Endodermal cell (in vitro differentiated cells): ENCODE results near the gene DGKQ. TPM values are rescaled to one million over a fixed set of nuclear protein-coding genes. Genes with fewer than 3 reads are reported as not detected.
A peak's percentile ranks its signal among the peaks of the same experiment; 100 is the strongest.

ENCODE experiments used
- DNase-seq: peaks from one replicate; pipeline ENCODE4 v3.0.0-alpha.2; 2017
- H3K27ac ChIP-seq: 2 replicates; pipeline ENCODE4 v1.5.1; 2013; ENCODE audit warnings: mild to moderate bottlenecking, low read depth, low read length, moderate library complexity
- H3K27me3 ChIP-seq: 2 replicates; pipeline ENCODE4 v1.6.1; 2013; ENCODE audit warnings: mild to moderate bottlenecking, low read length, moderate library complexity; ENCODE audit not compliant: insufficient read depth, control insufficient read depth, poor library complexity, severe bottlenecking
- H3K36me3 ChIP-seq: 2 replicates; pipeline ENCODE4 v1.7.0; 2013; ENCODE audit warnings: mild to moderate bottlenecking, low read length, moderate library complexity; ENCODE audit not compliant: control insufficient read depth, insufficient read depth
- H3K4me1 ChIP-seq: one replicate; pipeline ENCODE4 v1.7.0; 2013; ENCODE audit warnings: low read length; ENCODE audit not compliant: control insufficient read depth, insufficient read depth
- H3K4me3 ChIP-seq: 2 replicates; pipeline ENCODE4 v1.5.1; 2013; ENCODE audit warnings: mild to moderate bottlenecking, low read length, moderate library complexity
- H3K9ac ChIP-seq: 2 replicates; pipeline ENCODE4 v1.6.1; 2013; ENCODE audit warnings: mild to moderate bottlenecking, low read length, moderate library complexity; ENCODE audit not compliant: poor library complexity, severe bottlenecking; ENCODE audit errors: extremely low read depth
- H3K9me3 ChIP-seq: 2 replicates; pipeline ENCODE4 v1.6.1; 2013; ENCODE audit warnings: mild to moderate bottlenecking, low read length, moderate library complexity; ENCODE audit not compliant: control insufficient read depth
- H3K27ac Mint-ChIP-seq: 2 replicates; pipeline ENCODE4 v1.8.0; 2020; ENCODE audit warnings: mixed read lengths
- H3K27me3 Mint-ChIP-seq: 2 replicates; pipeline ENCODE4 v1.8.0; 2021; ENCODE audit warnings: mild to moderate bottlenecking, mixed read lengths; ENCODE audit not compliant: insufficient read depth
- H3K36me3 Mint-ChIP-seq: 2 replicates; pipeline ENCODE4 v1.8.0; 2020; ENCODE audit warnings: low read depth, mixed read lengths
- H3K4me1 Mint-ChIP-seq: 2 replicates; pipeline ENCODE4 v1.8.0; 2020; ENCODE audit warnings: mixed read lengths
- H3K4me3 Mint-ChIP-seq: 2 replicates; pipeline ENCODE4 v1.8.0; 2020; ENCODE audit warnings: mild to moderate bottlenecking, moderate library complexity, mixed read lengths
- H3K9me3 Mint-ChIP-seq: 2 replicates; pipeline ENCODE4 v1.8.0; 2020; ENCODE audit warnings: mild to moderate bottlenecking, mixed read lengths
- WGBS, 2 experiments: methylation state at CpG; one replicate each; pipeline versions ENCODE4 v1.1.5 to v1.1.7; 2013; ENCODE audit warnings: missing lambda C conversion rate in 2 of 2, mixed read lengths in 1 of 2; ENCODE audit not compliant: insufficient coverage in 1 of 2, insufficient read length in 1 of 2; 5-methylcytosine and 5-hydroxymethylcytosine counted together
- total RNA-seq, 2 donors: library from RNA; stranded (reverse); fragmentation: NEBNext Ultra II Directional in 1 of 2; extraction: Animal tissue kit (Norgen Biotek cat#: 25700) in 1 of 2; gene quantifications; 2 replicates in 1 of 2; 3 replicates in 1 of 2; pipeline ENCODE4 v1.2.1, GENCODE V29; 2021
- TF ChIP-seq, protein P1 (sequence below): fragments of 200-600 bp; sonication (generic); conservative IDR thresholded peaks from 2 replicates; pipeline ENCODE4 v1.5.0; 2021; ENCODE audit warnings: antibody characterized with exemption, mild to moderate bottlenecking

Gene DGKQ
- total RNA-seq, 2 donors from 2014 or later: 26.3 to 31.1 TPM

GRCh38 chr4:1009542-1010394 is 36.4 kb upstream of the DGKQ start:
- peak; percentile 89 for DNase-seq
- H3K36me3 ChIP-seq: peaks cover 8% of the 10 kb centered on the region
- no peak overlapping the region for H3K27ac ChIP-seq
- peaks cover 10% of the 10 kb centered on the region for H3K9me3 ChIP-seq
- H3K4me1 Mint-ChIP-seq: peaks cover 6% of the 10 kb centered on the region
- H3K4me3 Mint-ChIP-seq: peak overlapping the region; percentile 47
- H3K27ac Mint-ChIP-seq: no peak overlapping the region
- H3K27me3 Mint-ChIP-seq: peaks cover 52% of the 10 kb centered on the region
- H3K27me3 ChIP-seq: peaks cover 61% of the 10 kb centered on the region
- peak overlapping the region; percentile 73 for H3K4me3 ChIP-seq
- H3K9ac ChIP-seq: no peak overlapping the region
- peaks cover 3% of the 10 kb centered on the region for H3K4me1 ChIP-seq
- TF ChIP-seq, protein P1, sequence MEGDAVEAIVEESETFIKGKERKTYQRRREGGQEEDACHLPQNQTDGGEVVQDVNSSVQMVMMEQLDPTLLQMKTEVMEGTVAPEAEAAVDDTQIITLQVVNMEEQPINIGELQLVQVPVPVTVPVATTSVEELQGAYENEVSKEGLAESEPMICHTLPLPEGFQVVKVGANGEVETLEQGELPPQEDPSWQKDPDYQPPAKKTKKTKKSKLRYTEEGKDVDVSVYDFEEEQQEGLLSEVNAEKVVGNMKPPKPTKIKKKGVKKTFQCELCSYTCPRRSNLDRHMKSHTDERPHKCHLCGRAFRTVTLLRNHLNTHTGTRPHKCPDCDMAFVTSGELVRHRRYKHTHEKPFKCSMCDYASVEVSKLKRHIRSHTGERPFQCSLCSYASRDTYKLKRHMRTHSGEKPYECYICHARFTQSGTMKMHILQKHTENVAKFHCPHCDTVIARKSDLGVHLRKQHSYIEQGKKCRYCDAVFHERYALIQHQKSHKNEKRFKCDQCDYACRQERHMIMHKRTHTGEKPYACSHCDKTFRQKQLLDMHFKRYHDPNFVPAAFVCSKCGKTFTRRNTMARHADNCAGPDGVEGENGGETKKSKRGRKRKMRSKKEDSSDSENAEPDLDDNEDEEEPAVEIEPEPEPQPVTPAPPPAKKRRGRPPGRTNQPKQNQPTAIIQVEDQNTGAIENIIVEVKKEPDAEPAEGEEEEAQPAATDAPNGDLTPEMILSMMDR: peak; percentile 50
- WGBS, 2 experiments: 2% methylated on average over 30 to 92 of the region's 109 CpGs
- H3K36me3 Mint-ChIP-seq: peaks cover 8% of the 10 kb centered on the region
- peaks cover 16% of the 10 kb centered on the region for H3K9me3 Mint-ChIP-seq

- Mint-ChIP-seq H3K27ac (no peak overlapping the region), H3K36me3 (peaks cover 5% of the 10 kb centered on the region), H3K4me1 (peaks cover 6% of the 10 kb centered on the region), H3K9me3 (peaks cover 16% of the 10 kb centered on the region), H3K27me3 (peaks cover 60% of the 10 kb centered on the region), H3K4me3 (peak overlapping the region; percentile 47)
- Histone ChIP-seq H3K9ac (no peak overlapping the region), H3K4me1 (peaks cover 3% of the 10 kb centered on the region), H3K9me3 (peaks cover 10% of the 10 kb centered on the region), H3K4me3 (peak overlapping the region; percentile 73), H3K36me3 (peaks cover 4% of the 10 kb centered on the region), H3K27ac (no peak overlapping the region), H3K27me3 (peaks cover 68% of the 10 kb centered on the region)
- 9 to 12% methylated on average over 23 to 36 of the region's 36 CpGs for WGBS, 2 experiments
- TF ChIP-seq, protein P1: no peak
- peak; percentile 79 for DNase-seq
Measured at GRCh38 chr4:1008840-1009541, 35.6 kb upstream of the DGKQ start.

DNA sequence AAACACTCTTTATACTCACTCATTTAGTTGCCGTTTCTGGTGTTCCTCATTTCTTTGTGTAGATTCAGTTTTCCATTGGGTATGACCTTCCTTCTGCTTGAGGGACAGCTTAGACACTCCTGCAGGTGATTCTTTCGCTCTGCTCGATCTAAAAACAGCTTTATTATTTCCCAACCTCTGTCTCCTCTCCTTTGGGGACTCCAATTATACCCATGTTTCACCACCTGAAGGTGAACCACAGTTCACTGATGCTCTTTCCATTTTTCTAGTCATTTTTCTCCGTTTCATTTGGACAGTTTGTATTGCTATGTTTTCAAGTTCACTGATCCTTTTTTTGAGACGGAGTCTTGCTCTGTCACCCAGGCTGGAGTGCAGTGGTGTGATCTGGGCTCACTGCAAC is 33.5 kb upstream of the DGKQ start:
- Mint-ChIP-seq H3K4me3 (no peak overlapping the region), H3K36me3 (no peaks in the 10 kb centered on the region), H3K27ac (no peak overlapping the region), H3K9me3 (peaks cover 16% of the 10 kb centered on the region), H3K27me3 (peaks cover 72% of the 10 kb centered on the region), H3K4me1 (peaks cover 8% of the 10 kb centered on the region)
- TF ChIP-seq, protein P1: no peak
- Histone ChIP-seq H3K9ac (no peak overlapping the region), H3K4me3 (no peak overlapping the region), H3K27me3 (peaks cover 89% of the 10 kb centered on the region), H3K36me3 (no peaks in the 10 kb centered on the region), H3K9me3 (peaks cover 10% of the 10 kb centered on the region), H3K27ac (no peak overlapping the region), H3K4me1 (peaks cover 3% of the 10 kb centered on the region)
- DNase-seq: no peak
- 85 to 90% methylated on average over 5 of the region's 5 CpGs for WGBS, 2 experiments
